ENCODE data around the gene HEBP2. TPM values are rescaled to one million over a fixed set of nuclear protein-coding genes. Genes with fewer than 3 reads are reported as not detected.

HEBP2 gene
- total RNA-seq, 1 donor from 2014 or later, result 104 TPM

Small RNA genes within 50 kb of the gene (microRNA-seq; reads per million reads assigned to microRNA genes)
- gene MIR3145 (ENCODE audit: borderline number of aligned reads), result 3.9 reads per million

Other genes starting within 250 kb of the HEBP2 start
- gene ARFGEF3, start 242.3 kb upstream of the HEBP2 start, total RNA-seq, result 2.3 TPM
- not detected for gene PBOV1, start 185.7 kb upstream of the HEBP2 start, total RNA-seq
- not detected for gene SMIM28, start 26.3 kb upstream of the HEBP2 start, total RNA-seq
- 53.0 TPM for gene NHSL1, start 95.3 kb downstream of the HEBP2 start, total RNA-seq